Bronchial epithelial cell (primary cell): Measurements from ENCODE around the gene PCYT2. TPM values are rescaled to one million over a fixed set of nuclear protein-coding genes. Genes with fewer than 3 reads are reported as not detected.

ENCODE experiments used
- DNase-seq: peaks from one replicate; pipeline ENCODE4 v3.0.0-alpha.2; 2010; ENCODE audit warnings: low read depth
- FAIRE-seq: peaks from 2 replicates; lab custom pipeline; 2011; peaks lifted over from hg19 to GRCh38; lab: Jason Lieb, UNC
- H3K27me3 ChIP-seq: 2 replicates; pipeline ENCODE4 v1.5.1; 2011; ENCODE audit warnings: low read length; ENCODE audit not compliant: control insufficient read depth, insufficient read depth
- H3K36me3 ChIP-seq: 2 replicates; pipeline ENCODE4 v1.5.1; 2011; ENCODE audit warnings: low read length; ENCODE audit not compliant: control insufficient read depth, insufficient read depth
- H3K4me3 ChIP-seq: 2 replicates; pipeline ENCODE4 v1.5.1; 2011; ENCODE audit warnings: mild to moderate bottlenecking, low read depth, low read length, control low read depth
- total RNA-seq: library from RNA; depleted of rRNA; stranded (reverse); fragments of >200 nt; gene quantifications from 2 replicates; pipeline ENCODE4 v1.2.1, GENCODE V29; 2014
- TF ChIP-seq, protein P1 (sequence below): IDR thresholded peaks from 2 replicates; pipeline ENCODE4 v1.5.1; 2011; ENCODE audit warnings: mild to moderate bottlenecking, moderate library complexity, low read length, control low read depth, inconsistent platforms; ENCODE audit not compliant: insufficient read depth, severe bottlenecking

Gene PCYT2
- total RNA-seq, 1 donor from 2014 or later: 29.5 TPM

DNA sequence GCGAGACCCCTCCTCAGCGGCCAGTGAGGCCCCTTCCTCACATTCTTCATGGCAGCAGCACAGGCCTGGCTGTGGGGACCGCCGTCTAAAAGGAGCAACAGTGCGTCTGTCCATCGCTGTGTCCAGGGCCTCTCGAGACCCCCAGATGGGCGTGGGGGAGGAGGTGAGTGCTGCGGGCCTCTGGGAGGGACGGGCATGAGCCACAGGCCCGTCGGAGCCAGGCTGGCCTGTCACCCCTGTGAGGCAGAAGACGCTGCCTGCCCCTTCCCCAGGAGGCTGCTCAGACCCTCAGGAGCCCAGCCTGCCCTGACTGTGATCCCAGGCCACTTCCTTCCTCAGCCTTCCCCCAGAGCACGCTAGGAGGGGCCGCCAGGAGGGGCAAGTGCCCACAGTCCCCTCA lies 28.0 kb upstream of the PCYT2 start:
- no peaks in the 10 kb centered on the region for H3K27me3 ChIP-seq
- DNase-seq (no peak), FAIRE-seq (no peak)
- H3K36me3 ChIP-seq: peaks cover 10% of the 10 kb centered on the region
- TF ChIP-seq, protein P1, sequence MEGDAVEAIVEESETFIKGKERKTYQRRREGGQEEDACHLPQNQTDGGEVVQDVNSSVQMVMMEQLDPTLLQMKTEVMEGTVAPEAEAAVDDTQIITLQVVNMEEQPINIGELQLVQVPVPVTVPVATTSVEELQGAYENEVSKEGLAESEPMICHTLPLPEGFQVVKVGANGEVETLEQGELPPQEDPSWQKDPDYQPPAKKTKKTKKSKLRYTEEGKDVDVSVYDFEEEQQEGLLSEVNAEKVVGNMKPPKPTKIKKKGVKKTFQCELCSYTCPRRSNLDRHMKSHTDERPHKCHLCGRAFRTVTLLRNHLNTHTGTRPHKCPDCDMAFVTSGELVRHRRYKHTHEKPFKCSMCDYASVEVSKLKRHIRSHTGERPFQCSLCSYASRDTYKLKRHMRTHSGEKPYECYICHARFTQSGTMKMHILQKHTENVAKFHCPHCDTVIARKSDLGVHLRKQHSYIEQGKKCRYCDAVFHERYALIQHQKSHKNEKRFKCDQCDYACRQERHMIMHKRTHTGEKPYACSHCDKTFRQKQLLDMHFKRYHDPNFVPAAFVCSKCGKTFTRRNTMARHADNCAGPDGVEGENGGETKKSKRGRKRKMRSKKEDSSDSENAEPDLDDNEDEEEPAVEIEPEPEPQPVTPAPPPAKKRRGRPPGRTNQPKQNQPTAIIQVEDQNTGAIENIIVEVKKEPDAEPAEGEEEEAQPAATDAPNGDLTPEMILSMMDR: no peak
- no peak overlapping the region for H3K4me3 ChIP-seq

DNA sequence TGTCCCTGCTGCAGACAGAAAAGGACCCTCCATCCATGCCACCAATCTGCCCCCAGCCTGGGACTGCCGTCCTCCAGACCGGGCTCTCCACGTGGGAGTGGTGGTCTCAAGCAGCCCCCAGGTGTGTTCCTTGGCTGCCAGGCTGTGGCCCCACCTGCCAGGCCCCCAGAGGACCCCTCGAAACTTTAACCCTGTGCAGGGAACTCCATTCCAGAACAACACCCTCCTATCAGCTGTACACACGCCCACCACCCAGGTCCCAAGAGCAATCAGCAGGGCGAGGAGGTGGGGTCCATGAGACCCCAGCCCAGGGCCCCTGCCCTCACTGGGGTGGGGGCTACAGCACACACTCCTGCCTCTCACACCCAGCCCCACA lies 24.5 kb upstream of the PCYT2 start:
- H3K27me3 ChIP-seq: no peaks in the 10 kb centered on the region
- FAIRE-seq: no peak
- TF ChIP-seq, protein P1: no peak
- peaks cover 10% of the 10 kb centered on the region for H3K36me3 ChIP-seq
- no peak overlapping the region for H3K4me3 ChIP-seq
- no peak for DNase-seq

DNA sequence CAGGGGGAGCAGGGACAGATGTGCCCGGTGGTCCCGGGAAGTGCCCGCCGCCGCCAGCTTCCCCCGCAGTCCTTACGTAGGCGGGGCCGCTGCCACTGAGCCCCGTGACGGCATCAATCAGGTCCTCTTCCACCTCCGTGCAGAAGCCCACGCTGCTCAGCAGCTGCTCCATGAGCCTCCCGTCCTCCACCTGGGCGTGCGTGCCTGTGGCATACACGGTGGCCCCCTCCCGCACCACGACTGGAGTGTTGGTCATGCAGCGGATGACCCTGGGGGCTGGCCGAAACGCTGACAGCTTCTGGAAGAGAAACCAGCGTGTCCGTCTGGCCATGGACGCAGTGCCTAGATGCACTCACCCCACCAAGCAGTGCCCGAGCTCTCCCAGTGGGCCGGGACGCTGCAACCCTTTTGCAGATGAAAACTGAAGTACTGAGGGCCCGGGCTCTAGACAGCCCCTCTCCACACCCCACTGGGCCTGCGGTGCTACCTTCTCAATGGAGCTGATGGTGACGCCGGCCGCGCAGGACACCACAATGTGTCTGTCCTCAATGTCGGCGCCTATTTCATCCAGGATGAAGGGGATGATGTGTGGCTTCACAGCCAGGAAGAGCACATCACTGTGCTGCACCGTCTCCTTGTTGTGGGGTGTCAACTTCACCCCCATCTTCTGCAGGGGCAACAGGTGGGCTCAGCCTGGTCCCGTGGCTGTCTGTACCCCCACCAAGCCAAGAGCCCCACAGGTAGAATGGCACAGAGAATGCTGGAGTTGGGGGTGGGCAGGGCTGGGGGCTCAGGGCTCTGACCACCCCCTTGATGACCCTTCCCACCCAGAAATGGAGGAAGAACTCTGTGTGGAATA lies 23.9 kb upstream of the PCYT2 start:
- TF ChIP-seq, protein P1: no peak
- no peak for FAIRE-seq

DNA sequence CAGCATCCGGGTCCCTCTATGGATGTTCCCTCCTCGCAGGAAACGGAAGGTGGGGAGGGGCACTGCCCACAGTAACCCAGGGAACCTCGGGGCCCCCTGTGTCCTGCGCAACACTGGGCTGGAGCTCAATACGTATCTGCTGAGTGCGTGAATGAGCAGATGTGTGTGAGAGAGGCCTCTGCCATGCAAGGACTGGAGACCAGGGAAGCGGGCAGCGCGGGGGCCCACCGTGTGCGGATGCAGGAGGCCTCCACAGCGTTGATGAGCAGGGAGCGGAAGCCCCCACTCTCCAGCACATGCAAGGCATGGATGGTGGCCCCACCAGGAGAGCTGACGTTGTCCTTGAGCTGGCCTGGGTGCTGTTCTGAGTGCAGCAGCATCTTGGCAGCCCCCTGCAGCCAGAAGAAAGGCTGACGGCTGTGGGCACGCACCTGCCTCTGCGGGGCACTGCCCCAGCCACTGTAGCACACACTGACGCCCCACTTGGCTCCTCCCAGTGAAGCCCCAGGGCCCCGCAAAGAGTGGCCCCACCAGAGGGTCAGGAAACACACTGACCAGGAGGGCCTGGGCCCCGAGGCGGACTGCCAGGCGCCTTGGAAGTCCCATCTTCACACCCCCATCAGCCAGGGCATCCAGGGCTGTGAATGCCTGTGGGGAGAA lies 23.0 kb upstream of the PCYT2 start:
- DNase-seq: no peak
- no peak for FAIRE-seq
- TF ChIP-seq, protein P1: no peak
- no peak overlapping the region for H3K4me3 ChIP-seq
- no peaks in the 10 kb centered on the region for H3K27me3 ChIP-seq
- peaks cover 10% of the 10 kb centered on the region for H3K36me3 ChIP-seq

More for the DNA sequence above, 23.9 kb upstream of the PCYT2 start:
- Histone ChIP-seq H3K36me3 (peaks cover 10% of the 10 kb centered on the region), H3K27me3 (no peaks in the 10 kb centered on the region), H3K4me3 (no peak overlapping the region)
- no peak for DNase-seq

DNA sequence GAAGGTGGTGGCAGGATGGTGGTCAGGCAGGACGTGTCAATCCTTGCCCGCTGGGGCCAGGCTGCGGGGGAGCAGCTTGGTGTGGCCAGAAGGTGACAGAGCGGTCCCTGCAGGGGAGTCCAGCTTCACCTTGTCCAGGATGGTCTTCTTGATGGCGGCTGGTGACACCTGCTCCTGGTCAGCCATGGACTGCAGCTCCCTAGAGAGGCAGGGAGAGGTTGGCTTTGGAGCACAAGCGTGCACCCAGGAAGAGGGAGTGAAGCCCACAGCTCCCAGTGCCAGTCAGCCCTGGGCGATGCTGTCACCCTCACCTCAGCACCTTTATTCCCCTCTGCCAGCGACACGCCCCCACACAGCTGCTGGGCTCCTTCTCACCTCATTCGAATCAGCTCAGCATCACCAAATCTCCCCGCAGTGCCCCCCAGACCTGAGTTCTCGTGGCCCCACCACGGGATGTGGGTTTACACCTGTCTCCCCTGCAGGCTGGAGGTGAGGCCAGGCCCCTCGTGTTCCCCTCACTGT lies 22.0 kb upstream of the PCYT2 start:
- H3K4me3 ChIP-seq: no peak overlapping the region
- TF ChIP-seq, protein P1: no peak
- peaks cover 10% of the 10 kb centered on the region for H3K36me3 ChIP-seq
- no peaks in the 10 kb centered on the region for H3K27me3 ChIP-seq
- DNase-seq (no peak), FAIRE-seq (peak; percentile 13)
